Peyer's patch (tissue), 4 donors: ENCODE data around the gene MRPL51.

ENCODE experiments used
- POLR2A ChIP-seq, 2 donors: fragments of 450-650 bp; IDR thresholded peaks; one replicate each; pipeline ENCODE4 v1.5.1; 2017; ENCODE audit warnings: antibody characterized with exemption in 2 of 2, mild to moderate bottlenecking in 2 of 2, moderate library complexity in 2 of 2
- TF ChIP-seq, protein P1 (sequence below), 6 experiments: fragments of 450-650 bp in 4 of 6; fragments of 200-600 bp in 2 of 6; sonication (generic) in 1 of 6; IDR thresholded peaks; one replicate each; pipeline ENCODE4 v1.5.1; 2017 to 2019; ENCODE audit warnings: antibody characterized with exemption in 6 of 6, mild to moderate bottlenecking in 3 of 6, moderate library complexity in 1 of 6

DNA sequence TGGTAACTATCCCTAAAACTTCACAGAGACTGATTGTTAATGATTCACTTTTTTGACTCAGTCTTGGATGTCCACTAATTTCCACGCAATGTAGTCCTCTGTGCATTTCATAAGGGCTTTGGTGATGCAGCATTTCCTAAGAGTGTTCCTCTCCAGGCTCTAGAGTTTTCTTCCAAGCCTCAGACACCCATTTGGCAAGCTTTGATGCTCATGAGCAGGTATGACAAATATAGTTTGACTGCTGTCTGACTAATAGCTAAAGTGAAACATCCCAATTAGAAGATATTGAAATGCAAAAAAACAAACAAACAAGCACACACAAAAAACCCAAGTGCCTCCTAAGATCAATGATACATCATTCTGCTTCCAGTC is 21.1 kb downstream of the MRPL51 start:
- TF ChIP-seq, protein P1, sequence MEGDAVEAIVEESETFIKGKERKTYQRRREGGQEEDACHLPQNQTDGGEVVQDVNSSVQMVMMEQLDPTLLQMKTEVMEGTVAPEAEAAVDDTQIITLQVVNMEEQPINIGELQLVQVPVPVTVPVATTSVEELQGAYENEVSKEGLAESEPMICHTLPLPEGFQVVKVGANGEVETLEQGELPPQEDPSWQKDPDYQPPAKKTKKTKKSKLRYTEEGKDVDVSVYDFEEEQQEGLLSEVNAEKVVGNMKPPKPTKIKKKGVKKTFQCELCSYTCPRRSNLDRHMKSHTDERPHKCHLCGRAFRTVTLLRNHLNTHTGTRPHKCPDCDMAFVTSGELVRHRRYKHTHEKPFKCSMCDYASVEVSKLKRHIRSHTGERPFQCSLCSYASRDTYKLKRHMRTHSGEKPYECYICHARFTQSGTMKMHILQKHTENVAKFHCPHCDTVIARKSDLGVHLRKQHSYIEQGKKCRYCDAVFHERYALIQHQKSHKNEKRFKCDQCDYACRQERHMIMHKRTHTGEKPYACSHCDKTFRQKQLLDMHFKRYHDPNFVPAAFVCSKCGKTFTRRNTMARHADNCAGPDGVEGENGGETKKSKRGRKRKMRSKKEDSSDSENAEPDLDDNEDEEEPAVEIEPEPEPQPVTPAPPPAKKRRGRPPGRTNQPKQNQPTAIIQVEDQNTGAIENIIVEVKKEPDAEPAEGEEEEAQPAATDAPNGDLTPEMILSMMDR (IDR thresholded peaks at IDR 0.05), result no peak
- TF ChIP-seq POLR2A (IDR thresholded peaks at IDR 0.05), result no peak
